NCI-H2196 (cell line): ENCODE measurements around the gene USP48.
A peak's percentile ranks its signal among the peaks of the same experiment; 100 is the strongest.

Source experiments
- DNase-seq: peaks from one replicate; lab custom pipeline; 2025; ENCODE audit not compliant: unreplicated experiment; lab: John Stamatoyannopoulos, UW

USP48 gene

GRCh38 chr1:21670059-21670881 is 112.7 kb downstream of the USP48 start:
- DNase-seq = no peak

- peak; percentile 32 for DNase-seq
Observed at GRCh38 chr1:21669258-21670058, 113.5 kb downstream of the USP48 start, which contains the start of gene RAP1GAP. Gene RAP1GAP (minus strand): TSS chr1:21669357. CDS start chr1:21620032, 49,325 bp downstream.

GRCh38 chr1:21668951-21669257 is 114.0 kb downstream of the USP48 start:
- no peak for DNase-seq

- DNase-seq = no peak
Observed at GRCh38 chr1:21668232-21668950, 114.6 kb downstream of the USP48 start.

- DNase-seq = no peak
Observed at GRCh38 chr1:21667348-21668231, 115.4 kb downstream of the USP48 start.

- no peak for DNase-seq
Observed at GRCh38 chr1:21666576-21667320, 116.2 kb downstream of the USP48 start.

- no peak for DNase-seq
Observed at GRCh38 chr1:21665711-21666575, 117.0 kb downstream of the USP48 start.

- no peak for DNase-seq
Observed at GRCh38 chr1:21664806-21665588, 118.0 kb downstream of the USP48 start.

- DNase-seq = no peak
Observed at GRCh38 chr1:21663951-21664805, 118.8 kb downstream of the USP48 start.

GRCh38 chr1:21663248-21663950 is 119.5 kb downstream of the USP48 start:
- no peak for DNase-seq

GRCh38 chr1:21662426-21663247 is 120.3 kb downstream of the USP48 start:
- DNase-seq = no peak

- DNase-seq = no peak
Observed at GRCh38 chr1:21661886-21662285, 121.1 kb downstream of the USP48 start.

- DNase-seq = no peak
Observed at GRCh38 chr1:21659924-21660326, 123.0 kb downstream of the USP48 start.

- peak; percentile 90 for DNase-seq
Observed at GRCh38 chr1:21659099-21659923, 123.6 kb downstream of the USP48 start.
